ENCODE data around the gene ELP5.

ELP5 gene

GRCh38 chr17:7252176-7253043, at the start of gene ELP5:
Gene ELP5 (plus strand): TSS chr17:7252215. CDS start chr17:7252551, 336 bp downstream.
- Histone ChIP-seq H3K4me3 (ENCODE audit: low read depth, low read length) (peak within 1 kb of the TSS; percentile 91), H3K36me3 (ENCODE audit: control insufficient read depth in 2 of 2, insufficient read depth in 1 of 2, low read length in 2 of 2) (peaks cover 39 to 51% of the 10 kb centered on the region in 2 experiments), H3K9me3 (ENCODE audit: control insufficient read depth, insufficient read depth, low read depth, low read length) (no peaks in the 10 kb centered on the region), H3K27ac (ENCODE audit: extremely low read depth, low read depth, low read length) (peak within 1 kb of the TSS; percentile 92), H3K4me1 (ENCODE audit: control insufficient read depth, insufficient read depth, low read length) (peaks cover 13% of the 10 kb centered on the region; the same call in 1 of the 2 replicates)
- ChIA-PET CTCF (no interaction called here), POLR2A (interaction anchor here (0.7 to 2.0 kb wide), 5 partner anchors 12 to 77 kb away, joined by 3 to 33 read pairs (median 9); partner anchors contain the start of genes ACADVL, DLG4, DVL2 and GABARAP)
- TF ChIP-seq ZNF776 (tag by site-specific recombination; IDR thresholded peaks at IDR 0.05; ENCODE audit: borderline replicate concordance) (no peak), SP3 (tag by site-specific recombination; IDR thresholded peaks at IDR 0.05) (peak; percentile 96), TRIM28 (IDR thresholded peaks at IDR 0.05; ENCODE audit: borderline replicate concordance, low read length) (peak; percentile 63), ZSCAN16 (tag by site-specific recombination; IDR thresholded peaks at IDR 0.05) (no peak), ZNF37A (tag by site-specific recombination; IDR thresholded peaks at IDR 0.05) (no peak), ZSCAN23 (tag by site-specific recombination; IDR thresholded peaks at IDR 0.05) (peak; percentile 77), ZFP37 (tag by site-specific recombination; IDR thresholded peaks at IDR 0.05) (peak; percentile 96), ZNF2 (tag by site-specific recombination; IDR thresholded peaks at IDR 0.05) (peak; percentile 95), ZNF449 (tag by site-specific recombination; IDR thresholded peaks at IDR 0.05) (peak; percentile 90), ZNF19 (tag by site-specific recombination; IDR thresholded peaks at IDR 0.05; ENCODE audit: low read depth) (no peak), SP7 (tag by site-specific recombination; IDR thresholded peaks at IDR 0.05) (peak; percentile 85), ZNF513 (tag by site-specific recombination; IDR thresholded peaks at IDR 0.05) (peak; percentile 73), ZNF175 (tag by site-specific recombination; IDR thresholded peaks at IDR 0.05) (no peak), ZNF18 (tag by site-specific recombination; IDR thresholded peaks at IDR 0.05) (peak; percentile 59; the same call in 1 of the 2 replicates), REPIN1 (tag by site-specific recombination; IDR thresholded peaks at IDR 0.05; ENCODE audit: low read depth) (0 out of 2 replicates have a peak, but pooled peaks have one; percentile 36), YY2 (tag by site-specific recombination; IDR thresholded peaks at IDR 0.05) (peak; percentile 48), ZBTB7A (tag by site-specific recombination; IDR thresholded peaks at IDR 0.05; ENCODE audit: low read depth) (peak; percentile 91), ZNF146 (tag by site-specific recombination; IDR thresholded peaks at IDR 0.05) (peak; percentile 49; the same call in 1 of the 2 replicates), GLIS1 (tag by site-specific recombination; IDR thresholded peaks at IDR 0.05) (peak; percentile 95), TSHZ1 (tag by site-specific recombination; IDR thresholded peaks at IDR 0.05; ENCODE audit: borderline replicate concordance) (peak; percentile 28; the same call in 1 of the 2 replicates), ZNF530 (tag by site-specific recombination; IDR thresholded peaks at IDR 0.05; ENCODE audit: low read depth) (no peak), GLIS2 (tag by site-specific recombination; IDR thresholded peaks at IDR 0.05) (peak; percentile 99)
- TF ChIP-seq, protein P1, sequence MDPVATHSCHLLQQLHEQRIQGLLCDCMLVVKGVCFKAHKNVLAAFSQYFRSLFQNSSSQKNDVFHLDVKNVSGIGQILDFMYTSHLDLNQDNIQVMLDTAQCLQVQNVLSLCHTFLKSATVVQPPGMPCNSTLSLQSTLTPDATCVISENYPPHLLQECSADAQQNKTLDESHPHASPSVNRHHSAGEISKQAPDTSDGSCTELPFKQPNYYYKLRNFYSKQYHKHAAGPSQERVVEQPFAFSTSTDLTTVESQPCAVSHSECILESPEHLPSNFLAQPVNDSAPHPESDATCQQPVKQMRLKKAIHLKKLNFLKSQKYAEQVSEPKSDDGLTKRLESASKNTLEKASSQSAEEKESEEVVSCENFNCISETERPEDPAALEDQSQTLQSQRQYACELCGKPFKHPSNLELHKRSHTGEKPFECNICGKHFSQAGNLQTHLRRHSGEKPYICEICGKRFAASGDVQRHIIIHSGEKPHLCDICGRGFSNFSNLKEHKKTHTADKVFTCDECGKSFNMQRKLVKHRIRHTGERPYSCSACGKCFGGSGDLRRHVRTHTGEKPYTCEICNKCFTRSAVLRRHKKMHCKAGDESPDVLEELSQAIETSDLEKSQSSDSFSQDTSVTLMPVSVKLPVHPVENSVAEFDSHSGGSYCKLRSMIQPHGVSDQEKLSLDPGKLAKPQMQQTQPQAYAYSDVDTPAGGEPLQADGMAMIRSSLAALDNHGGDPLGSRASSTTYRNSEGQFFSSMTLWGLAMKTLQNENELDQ (tag by site-specific recombination; IDR thresholded peaks at IDR 0.05; ENCODE audit: low read depth): no peak
- TF ChIP-seq, protein P2, sequence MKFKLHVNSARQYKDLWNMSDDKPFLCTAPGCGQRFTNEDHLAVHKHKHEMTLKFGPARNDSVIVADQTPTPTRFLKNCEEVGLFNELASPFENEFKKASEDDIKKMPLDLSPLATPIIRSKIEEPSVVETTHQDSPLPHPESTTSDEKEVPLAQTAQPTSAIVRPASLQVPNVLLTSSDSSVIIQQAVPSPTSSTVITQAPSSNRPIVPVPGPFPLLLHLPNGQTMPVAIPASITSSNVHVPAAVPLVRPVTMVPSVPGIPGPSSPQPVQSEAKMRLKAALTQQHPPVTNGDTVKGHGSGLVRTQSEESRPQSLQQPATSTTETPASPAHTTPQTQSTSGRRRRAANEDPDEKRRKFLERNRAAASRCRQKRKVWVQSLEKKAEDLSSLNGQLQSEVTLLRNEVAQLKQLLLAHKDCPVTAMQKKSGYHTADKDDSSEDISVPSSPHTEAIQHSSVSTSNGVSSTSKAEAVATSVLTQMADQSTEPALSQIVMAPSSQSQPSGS (tag by site-specific recombination; IDR thresholded peaks at IDR 0.05; ENCODE audit: low read depth): peak; percentile 99
